ENCODE results near the gene PDLIM4.

- TF ChIP-seq REST (IDR thresholded peaks at IDR 0.05) (no peak), POLR2A (IDR thresholded peaks at IDR 0.05; ENCODE audit: low read length) (no peak), CTCF (IDR thresholded peaks at IDR 0.05) (no peak), BHLHE40 (IDR thresholded peaks at IDR 0.05; ENCODE audit: low read depth, low read length) (no peak), ESRRA (IDR thresholded peaks at IDR 0.05; ENCODE audit: borderline replicate concordance, low read length) (no peak), RCOR1 (IDR thresholded peaks at IDR 0.05; ENCODE audit: low read depth, low read length) (no peak), EP300 (IDR thresholded peaks at IDR 0.05) (no peak), HDAC2 (IDR thresholded peaks at IDR 0.05) (no peak), EHMT2 (IDR thresholded peaks at IDR 0.05; ENCODE audit: low read depth) (no peak), CEBPB (IDR thresholded peaks at IDR 0.05) (no peak), JUNB (IDR thresholded peaks at IDR 0.05) (no peak)
These were observed 43.8 kb upstream of the PDLIM4 start for GRCh38 chr5:132213666-132214065.

All from A549 (cell line).